Neural progenitor cell (in vitro differentiated cells): ENCODE measurements around the gene GALR2. TPM values are rescaled to one million over a fixed set of nuclear protein-coding genes. Genes with fewer than 3 reads are reported as not detected.

Experiments
- DNase-seq: peaks from one replicate; pipeline ENCODE4 v3.0.0-alpha.2; 2016; ENCODE audit warnings: low spot score
- H2AFZ ChIP-seq: fragments of 200-600 bp; sonication (generic); replicated peaks from 2 replicates; pipeline ENCODE4 v1.6.1; 2016; ENCODE audit warnings: antibody characterized with exemption
- H3F3A ChIP-seq: fragments of 200-600 bp; sonication (generic); 2 replicates; pipeline ENCODE4 v1.6.1; 2016; ENCODE audit warnings: antibody characterized with exemption, low read depth
- H3K27ac ChIP-seq: fragments of 200-600 bp; sonication (generic); 2 replicates; pipeline ENCODE4 v1.5.1; 2016; ENCODE audit warnings: mild to moderate bottlenecking
- H3K27me3 ChIP-seq: fragments of 200-600 bp; sonication (generic); 2 replicates; pipeline ENCODE4 v1.6.1; 2016; ENCODE audit warnings: mild to moderate bottlenecking, moderate library complexity
- H3K36me3 ChIP-seq: fragments of 200-600 bp; sonication (generic); 2 replicates; pipeline ENCODE4 v1.5.1; 2016
- H3K4me1 ChIP-seq: fragments of 200-600 bp; sonication (generic); 2 replicates; pipeline ENCODE4 v1.6.1; 2016; ENCODE audit warnings: mixed run types
- H3K4me2 ChIP-seq: fragments of 200-600 bp; sonication (generic); 2 replicates; pipeline ENCODE4 v1.6.1; 2016
- H3K4me3 ChIP-seq: fragments of 200-600 bp; sonication (generic); 2 replicates; pipeline ENCODE4 v1.5.1; 2016
- H3K79me2 ChIP-seq: fragments of 200-600 bp; sonication (generic); 2 replicates; pipeline ENCODE4 v1.6.1; 2016; ENCODE audit warnings: low read depth
- H3K9ac ChIP-seq: fragments of 200-600 bp; sonication (generic); 2 replicates; pipeline ENCODE4 v1.6.1; 2016
- H3K9me3 ChIP-seq: fragments of 200-600 bp; sonication (generic); 2 replicates; pipeline ENCODE4 v1.5.1; 2016; ENCODE audit warnings: low read depth
- H4K20me1 ChIP-seq: fragments of 200-600 bp; sonication (generic); 2 replicates; pipeline ENCODE4 v1.6.1; 2016; ENCODE audit warnings: low read depth
- H3K27ac Mint-ChIP-seq: 3 replicates; pipeline ENCODE4 v1.8.0; 2021; ENCODE audit warnings: mixed read lengths
- H3K27me3 Mint-ChIP-seq: 2 replicates; pipeline ENCODE4 v1.8.0; 2022; ENCODE audit warnings: low read depth, mild to moderate bottlenecking, inconsistent platforms, moderate library complexity, mixed read lengths; ENCODE audit not compliant: insufficient read depth
- H3K36me3 Mint-ChIP-seq: 3 replicates; pipeline ENCODE4 v1.8.0; 2021; ENCODE audit warnings: mixed read lengths
- H3K4me1 Mint-ChIP-seq: 3 replicates; pipeline ENCODE4 v1.8.0; 2021; ENCODE audit warnings: mixed read lengths
- H3K4me3 Mint-ChIP-seq: 3 replicates; pipeline ENCODE4 v1.8.0; 2021; ENCODE audit warnings: mild to moderate bottlenecking, moderate library complexity, mixed read lengths
- H3K9me3 Mint-ChIP-seq: 3 replicates; pipeline ENCODE4 v1.8.0; 2020; ENCODE audit warnings: mixed read lengths
- EZH2 ChIP-seq: fragments of 200-600 bp; sonication (generic); IDR thresholded peaks from 2 replicates; pipeline ENCODE4 v1.6.1; 2017; ENCODE audit warnings: antibody characterized with exemption, mild to moderate bottlenecking, moderate library complexity
- EZH2phosphoT487 ChIP-seq: fragments of 200-600 bp; sonication (generic); IDR thresholded peaks from 2 replicates; pipeline ENCODE4 v1.6.1; 2017; ENCODE audit warnings: antibody characterized with exemption
- total RNA-seq: library from RNA; depleted of rRNA; stranded (reverse); fragments of >200 nt; gene quantifications from 2 replicates; pipeline ENCODE4 v1.2.3, GENCODE V29; 2015; ENCODE audit warnings: low replicate concordance
- TF ChIP-seq, protein P1 (sequence below): fragments of 200-600 bp; sonication (generic); IDR thresholded peaks from 2 replicates; pipeline ENCODE4 v1.5.1; 2017; ENCODE audit warnings: antibody characterized with exemption, mild to moderate bottlenecking

Gene GALR2
- total RNA-seq, 1 donor from 2014 or later, result not detected

DNA sequence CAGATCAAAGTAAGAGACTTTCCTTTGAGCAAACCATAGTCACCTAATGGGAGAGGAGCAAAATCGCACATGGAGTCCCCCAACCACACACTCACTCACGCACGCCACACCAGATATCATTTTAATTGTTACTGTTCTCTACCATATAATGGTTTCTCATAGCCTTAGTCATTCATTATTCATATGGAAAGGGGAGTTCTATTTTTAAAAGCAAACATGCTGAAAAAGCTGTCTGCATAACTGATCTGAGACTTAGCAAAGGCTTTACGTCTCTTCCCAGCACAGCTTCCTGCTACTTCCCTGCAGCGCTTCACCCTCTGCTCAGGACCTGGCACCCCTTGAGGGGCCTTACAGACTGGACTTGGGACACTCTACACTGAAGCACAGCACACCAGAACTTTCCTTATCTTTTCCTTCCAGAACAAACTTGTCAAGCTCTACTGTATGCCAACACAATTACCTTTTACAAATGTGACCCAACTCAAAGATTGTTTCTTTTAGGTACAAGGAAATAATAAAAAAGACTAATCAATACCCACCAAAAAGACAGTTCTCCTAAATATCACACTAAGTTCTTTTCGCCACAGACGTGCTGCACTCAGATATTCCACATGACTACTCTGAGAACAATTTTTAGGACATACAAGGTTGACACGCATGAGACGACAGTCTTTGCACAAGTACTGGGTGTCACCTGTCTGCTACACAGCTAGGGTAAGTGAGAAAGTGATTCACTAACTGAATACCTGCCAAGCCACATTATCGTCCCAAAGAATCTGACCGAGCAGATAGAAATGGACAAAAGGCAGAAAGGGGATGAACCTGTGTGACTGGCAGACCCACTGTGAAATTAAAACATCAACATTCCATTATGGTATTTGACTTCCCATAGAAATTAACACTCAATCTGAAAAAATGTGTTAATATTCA, 23.8 kb upstream of the GALR2 start:
- peaks cover 4% of the 10 kb centered on the region for H3K4me1 Mint-ChIP-seq
- Histone ChIP-seq H3K27ac (peak overlapping the region; percentile 66), H3K27me3 (no peaks in the 10 kb centered on the region), H3K36me3 (peaks cover 5% of the 10 kb centered on the region), H4K20me1 (no peaks in the 10 kb centered on the region), H3K9ac (no peak overlapping the region), H3K4me1 (peaks cover 11% of the 10 kb centered on the region), H3K4me2 (no peak overlapping the region), H3F3A (peaks cover 15% of the 10 kb centered on the region), H3K4me3 (no peak overlapping the region), H3K9me3 (no peaks in the 10 kb centered on the region), H3K79me2 (no peaks in the 10 kb centered on the region), H2AFZ (no peak overlapping the region)
- H3K36me3 Mint-ChIP-seq, result peaks cover 38% of the 10 kb centered on the region
- peaks cover 2% of the 10 kb centered on the region for H3K27me3 Mint-ChIP-seq
- no peak for DNase-seq
- TF ChIP-seq, protein P1, sequence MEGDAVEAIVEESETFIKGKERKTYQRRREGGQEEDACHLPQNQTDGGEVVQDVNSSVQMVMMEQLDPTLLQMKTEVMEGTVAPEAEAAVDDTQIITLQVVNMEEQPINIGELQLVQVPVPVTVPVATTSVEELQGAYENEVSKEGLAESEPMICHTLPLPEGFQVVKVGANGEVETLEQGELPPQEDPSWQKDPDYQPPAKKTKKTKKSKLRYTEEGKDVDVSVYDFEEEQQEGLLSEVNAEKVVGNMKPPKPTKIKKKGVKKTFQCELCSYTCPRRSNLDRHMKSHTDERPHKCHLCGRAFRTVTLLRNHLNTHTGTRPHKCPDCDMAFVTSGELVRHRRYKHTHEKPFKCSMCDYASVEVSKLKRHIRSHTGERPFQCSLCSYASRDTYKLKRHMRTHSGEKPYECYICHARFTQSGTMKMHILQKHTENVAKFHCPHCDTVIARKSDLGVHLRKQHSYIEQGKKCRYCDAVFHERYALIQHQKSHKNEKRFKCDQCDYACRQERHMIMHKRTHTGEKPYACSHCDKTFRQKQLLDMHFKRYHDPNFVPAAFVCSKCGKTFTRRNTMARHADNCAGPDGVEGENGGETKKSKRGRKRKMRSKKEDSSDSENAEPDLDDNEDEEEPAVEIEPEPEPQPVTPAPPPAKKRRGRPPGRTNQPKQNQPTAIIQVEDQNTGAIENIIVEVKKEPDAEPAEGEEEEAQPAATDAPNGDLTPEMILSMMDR, result no peak
- TF ChIP-seq EZH2phosphoT487 (no peak), EZH2 (no peak)
- H3K4me3 Mint-ChIP-seq, result no peak overlapping the region
- H3K27ac Mint-ChIP-seq, result no peak overlapping the region
- no peaks in the 10 kb centered on the region for H3K9me3 Mint-ChIP-seq

DNA sequence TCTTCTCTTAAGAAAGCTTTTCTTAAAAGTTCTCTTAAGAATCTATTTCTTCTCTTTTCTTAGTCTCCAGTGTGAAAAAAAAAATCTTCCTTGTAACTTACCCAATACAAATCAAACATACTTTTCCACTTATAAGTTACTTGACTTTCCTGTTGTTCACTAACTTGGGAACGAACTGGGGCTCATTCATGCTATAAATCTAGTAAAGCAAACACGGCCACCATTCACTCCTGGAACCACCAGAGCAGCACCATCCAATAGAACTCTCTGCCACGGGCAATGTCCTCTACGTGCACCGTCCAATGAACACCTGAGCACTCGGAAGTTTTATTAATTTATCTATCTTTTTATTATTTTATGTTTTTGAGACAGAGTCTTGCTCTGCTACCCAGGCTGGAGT, 23.0 kb upstream of the GALR2 start:
- Histone ChIP-seq H3F3A (peaks cover 15% of the 10 kb centered on the region), H3K9ac (no peak overlapping the region), H2AFZ (no peak overlapping the region), H3K4me1 (peaks cover 11% of the 10 kb centered on the region), H4K20me1 (no peaks in the 10 kb centered on the region), H3K27me3 (no peaks in the 10 kb centered on the region), H3K4me2 (no peak overlapping the region), H3K36me3 (peaks cover 5% of the 10 kb centered on the region), H3K4me3 (no peak overlapping the region), H3K9me3 (no peaks in the 10 kb centered on the region), H3K79me2 (no peaks in the 10 kb centered on the region), H3K27ac (no peak overlapping the region)
- Mint-ChIP-seq H3K27me3 (no peaks in the 10 kb centered on the region), H3K36me3 (peaks cover 37% of the 10 kb centered on the region), H3K9me3 (no peaks in the 10 kb centered on the region), H3K4me1 (peaks cover 4% of the 10 kb centered on the region), H3K4me3 (no peak overlapping the region), H3K27ac (no peak overlapping the region)
- no peak for DNase-seq
- TF ChIP-seq EZH2, result no peak
- TF ChIP-seq, protein P1, result no peak
- TF ChIP-seq EZH2phosphoT487, result no peak

DNA sequence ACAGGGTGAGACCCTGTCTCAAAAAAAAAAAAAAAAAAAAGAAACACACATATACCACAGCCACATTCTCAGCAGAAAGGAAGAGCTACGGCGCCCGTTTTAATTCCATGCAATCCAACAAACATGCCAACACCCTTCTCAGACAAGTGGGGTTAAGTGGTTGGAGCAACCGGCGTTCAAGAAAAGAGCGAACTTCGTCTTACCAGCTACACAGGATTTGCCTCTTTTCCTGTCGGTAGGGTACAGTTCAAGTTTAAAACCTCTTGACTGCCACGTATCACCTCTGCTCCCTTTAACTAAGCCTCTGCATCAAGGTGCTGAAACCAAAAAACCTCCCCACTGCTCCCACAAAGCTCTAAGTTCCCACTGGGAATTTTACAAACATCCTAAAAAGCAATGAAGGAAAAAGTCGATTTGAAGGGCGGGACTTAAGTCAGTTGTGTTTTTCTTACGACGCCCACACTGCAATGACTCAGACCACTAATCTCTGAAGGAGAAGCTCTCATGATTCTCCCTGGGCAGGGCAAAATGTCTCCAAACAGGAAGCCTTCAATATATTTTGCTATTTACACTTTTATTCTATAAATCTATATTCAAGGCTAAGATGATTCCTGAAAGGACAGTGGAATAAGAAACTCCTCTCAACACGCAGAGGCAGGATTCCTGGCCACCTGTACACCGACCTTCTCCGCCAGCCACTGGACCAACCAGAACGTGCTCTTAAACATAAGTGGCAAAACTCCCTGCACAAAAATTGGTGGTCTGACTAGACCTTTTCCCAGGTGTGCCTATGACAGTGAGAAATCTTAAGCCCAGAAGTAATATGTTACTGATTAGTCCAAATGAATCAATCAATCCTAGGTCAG, 21.1 kb upstream of the GALR2 start:
- Mint-ChIP-seq H3K9me3 (no peaks in the 10 kb centered on the region), H3K27me3 (no peaks in the 10 kb centered on the region), H3K36me3 (peaks cover 36% of the 10 kb centered on the region), H3K4me1 (peaks cover 4% of the 10 kb centered on the region), H3K4me3 (no peak overlapping the region), H3K27ac (no peak overlapping the region)
- Histone ChIP-seq H3K79me2 (no peaks in the 10 kb centered on the region), H2AFZ (no peak overlapping the region), H3K36me3 (peaks cover 2% of the 10 kb centered on the region), H3K9me3 (no peaks in the 10 kb centered on the region), H3K4me2 (no peak overlapping the region), H3K4me1 (peaks cover 11% of the 10 kb centered on the region), H3K27ac (no peak overlapping the region), H3K4me3 (no peak overlapping the region), H3F3A (peaks cover 21% of the 10 kb centered on the region), H4K20me1 (no peaks in the 10 kb centered on the region), H3K27me3 (no peaks in the 10 kb centered on the region), H3K9ac (no peak overlapping the region)
- no peak for DNase-seq
- TF ChIP-seq, protein P1, result no peak
- no peak for TF ChIP-seq EZH2phosphoT487
- no peak for TF ChIP-seq EZH2
